Tibial artery (tissue), 4 donors: Measurements from ENCODE around the gene UBE2L3.

Experiments used
- DNase-seq, 2 donors: peaks; one replicate each; pipeline ENCODE4 v3.0.0-alpha.2; 2019
- H3K27ac ChIP-seq, 2 donors: fragments of 200-600 bp; sonication (generic) in 1 of 2; 1 replicate in 1 of 2; 2 replicates in 1 of 2; pipeline ENCODE4 v1.5.1; 2018 to 2019; ENCODE audit warnings: mild to moderate bottlenecking in 1 of 2
- H3K27me3 ChIP-seq, 2 donors: fragments of 200-600 bp; sonication (generic) in 1 of 2; one replicate each; pipeline versions ENCODE4 v1.5.1 to v1.6.0; 2016 to 2019
- H3K36me3 ChIP-seq, 3 donors: fragments of 200-600 bp; sonication (generic) in 2 of 3; one replicate each; pipeline ENCODE4 v1.5.1; 2016 to 2019; ENCODE audit warnings: mild to moderate bottlenecking in 2 of 3
- H3K4me1 ChIP-seq, 4 donors: fragments of 200-600 bp; sonication (generic) in 2 of 4; 1 replicate in 3 of 4; 2 replicates in 1 of 4; pipeline ENCODE4 v1.5.1; 2016 to 2019
- H3K4me3 ChIP-seq, 2 donors: fragments of 200-600 bp; sonication (generic) in 1 of 2; 1 replicate in 1 of 2; 2 replicates in 1 of 2; pipeline ENCODE4 v1.5.1; 2018 to 2019; ENCODE audit warnings: mild to moderate bottlenecking in 2 of 2
- H3K9me3 ChIP-seq, 3 donors: fragments of 200-600 bp; sonication (generic) in 1 of 3; one replicate each; pipeline ENCODE4 v1.5.1; 2016 to 2019
- intact Hi-C: fragments of 100-400 bp; cut with DNase I; formaldehyde crosslinking; loops from one replicate; pipeline ENCODE4 v1.15.0; 2023; ENCODE audit warnings: low total_unique reads
- TF ChIP-seq, protein P1 (sequence below), 2 experiments: fragments of 200-600 bp in 1 of 2; fragments of 450-650 bp in 1 of 2; IDR thresholded peaks; one replicate each; pipeline ENCODE4 v1.5.1; 2017 to 2019; ENCODE audit warnings: antibody characterized with exemption in 2 of 2, mild to moderate bottlenecking in 1 of 2, moderate library complexity in 1 of 2

The UBE2L3 gene

DNA sequence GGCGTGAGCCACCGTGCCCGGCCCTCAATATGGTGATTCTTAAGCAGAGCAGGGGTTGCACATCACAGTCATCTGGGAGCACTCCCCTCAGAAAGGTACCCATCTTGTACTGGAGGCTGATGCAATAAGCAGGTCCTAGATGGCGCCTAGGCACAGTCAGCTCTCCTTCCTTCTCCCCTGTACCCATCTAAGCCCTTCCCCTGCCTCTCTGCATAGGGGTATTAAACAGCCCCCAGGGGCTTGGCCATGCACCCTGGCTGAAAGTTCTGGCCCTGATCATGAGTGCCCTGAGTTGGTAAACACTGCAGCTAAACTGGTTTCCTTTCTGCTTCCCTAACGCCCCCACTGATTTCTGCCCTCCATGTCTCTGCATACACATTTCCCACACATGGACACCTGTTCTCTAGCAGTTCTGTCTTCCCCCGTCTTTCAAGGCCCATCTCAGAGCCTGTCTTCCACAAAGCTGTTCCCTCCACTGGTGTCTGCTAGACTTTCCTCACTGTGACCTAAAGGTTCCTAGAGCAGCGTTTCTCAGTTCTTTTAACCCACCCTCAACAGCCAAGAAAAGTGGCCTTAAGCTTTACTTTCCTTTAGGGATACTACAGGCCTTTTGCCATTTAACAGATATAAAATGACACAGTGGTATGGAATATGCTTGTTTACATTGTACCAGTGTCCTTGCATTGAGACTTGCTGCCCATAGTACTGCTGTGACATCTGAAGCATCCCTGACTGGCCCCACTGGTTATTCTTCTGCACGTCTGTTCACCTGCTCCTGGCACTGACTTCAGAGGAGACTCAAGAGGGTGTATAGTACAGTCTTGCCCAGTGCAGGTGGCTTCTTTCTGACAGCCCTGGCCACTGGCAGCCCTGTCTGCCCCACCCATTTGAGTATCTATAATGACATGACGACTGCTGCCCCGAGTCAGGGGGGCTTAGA, 15.6 kb downstream of the UBE2L3 start:
- H3K4me3 ChIP-seq = no peak overlapping the region
- TF ChIP-seq, protein P1, sequence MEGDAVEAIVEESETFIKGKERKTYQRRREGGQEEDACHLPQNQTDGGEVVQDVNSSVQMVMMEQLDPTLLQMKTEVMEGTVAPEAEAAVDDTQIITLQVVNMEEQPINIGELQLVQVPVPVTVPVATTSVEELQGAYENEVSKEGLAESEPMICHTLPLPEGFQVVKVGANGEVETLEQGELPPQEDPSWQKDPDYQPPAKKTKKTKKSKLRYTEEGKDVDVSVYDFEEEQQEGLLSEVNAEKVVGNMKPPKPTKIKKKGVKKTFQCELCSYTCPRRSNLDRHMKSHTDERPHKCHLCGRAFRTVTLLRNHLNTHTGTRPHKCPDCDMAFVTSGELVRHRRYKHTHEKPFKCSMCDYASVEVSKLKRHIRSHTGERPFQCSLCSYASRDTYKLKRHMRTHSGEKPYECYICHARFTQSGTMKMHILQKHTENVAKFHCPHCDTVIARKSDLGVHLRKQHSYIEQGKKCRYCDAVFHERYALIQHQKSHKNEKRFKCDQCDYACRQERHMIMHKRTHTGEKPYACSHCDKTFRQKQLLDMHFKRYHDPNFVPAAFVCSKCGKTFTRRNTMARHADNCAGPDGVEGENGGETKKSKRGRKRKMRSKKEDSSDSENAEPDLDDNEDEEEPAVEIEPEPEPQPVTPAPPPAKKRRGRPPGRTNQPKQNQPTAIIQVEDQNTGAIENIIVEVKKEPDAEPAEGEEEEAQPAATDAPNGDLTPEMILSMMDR (IDR thresholded peaks at IDR 0.05) = no peak
- H3K27ac ChIP-seq = no peak overlapping the region
- no peaks in the 10 kb centered on the region for H3K36me3 ChIP-seq
- peaks cover 0 to 77% (median 12%) of the 10 kb centered on the region in 4 donors for H3K4me1 ChIP-seq
- DNase-seq = no peak
- H3K9me3 ChIP-seq = no peaks in the 10 kb centered on the region
- no peaks in the 10 kb centered on the region for H3K27me3 ChIP-seq
- intact Hi-C loops = no loop called here

GRCh38 chr22:21585389-21585788, 17.9 kb downstream of the UBE2L3 start:
- Histone ChIP-seq H3K4me3 (no peak overlapping the region), H3K36me3 (no peaks in the 10 kb centered on the region), H3K9me3 (no peaks in the 10 kb centered on the region), H3K27me3 (no peaks in the 10 kb centered on the region), H3K4me1 (peaks cover 0 to 79% (median 15%) of the 10 kb centered on the region in 4 donors), H3K27ac (no peak overlapping the region)
- TF ChIP-seq, protein P1 (IDR thresholded peaks at IDR 0.05) = no peak
- intact Hi-C loops = no loop called here
- DNase-seq = no peak

- no peak for DNase-seq
- intact Hi-C loops = no loop called here
- H3K36me3 ChIP-seq = peaks cover 0 to 3% (median 0%) of the 10 kb centered on the region in 3 donors
- no peak overlapping the region for H3K27ac ChIP-seq
- H3K27me3 ChIP-seq = no peaks in the 10 kb centered on the region
- H3K4me3 ChIP-seq = no peak overlapping the region
- TF ChIP-seq, protein P1 (IDR thresholded peaks at IDR 0.05) = no peak
- H3K9me3 ChIP-seq = no peaks in the 10 kb centered on the region
- peaks cover 0 to 84% (median 31%) of the 10 kb centered on the region in 4 donors for H3K4me1 ChIP-seq
Measured at GRCh38 chr22:21587803-21588611, 20.5 kb downstream of the UBE2L3 start.

- H3K27ac ChIP-seq = no peak overlapping the region
- peaks cover 0 to 90% (median 31%) of the 10 kb centered on the region in 4 donors for H3K4me1 ChIP-seq
Measured at GRCh38 chr22:21589396-21589795, 21.9 kb downstream of the UBE2L3 start.

More at GRCh38 chr22:21589396-21589795, 21.9 kb downstream of the UBE2L3 start:
- peaks cover 7 to 17% (median 8%) of the 10 kb centered on the region in 3 donors for H3K36me3 ChIP-seq
- no peak overlapping the region for H3K4me3 ChIP-seq
- no peak for DNase-seq
- TF ChIP-seq, protein P1 (IDR thresholded peaks at IDR 0.05) = no peak
- no peaks in the 10 kb centered on the region for H3K9me3 ChIP-seq
- intact Hi-C loops = no loop called here
- H3K27me3 ChIP-seq = no peaks in the 10 kb centered on the region
